H1 (cell line): ENCODE results near the gene UBE2G2. TPM values are rescaled to one million over a fixed set of nuclear protein-coding genes. Genes with fewer than 3 reads are reported as not detected.

Experiments
- BRCA1 ChIP-seq: IDR thresholded peaks from 2 replicates; pipeline ENCODE4 v1.6.1; 2012; ENCODE audit warnings: low read depth, low read length, improper control_type of control experiment
- PHF8 ChIP-seq: fragments of 200-600 bp; sonication (generic); conservative IDR thresholded peaks from 2 replicates; pipeline ENCODE4 v1.7.1; 2012; ENCODE audit warnings: low read depth, mild to moderate bottlenecking, inconsistent platforms, low read length, moderate library complexity
- POLR2AphosphoS5 ChIP-seq: IDR thresholded peaks from 2 replicates; pipeline ENCODE4 v1.6.1; 2011; ENCODE audit warnings: low read depth, low read length
- SIX5 ChIP-seq: IDR thresholded peaks from 2 replicates; pipeline ENCODE4 v1.6.1; 2011; ENCODE audit warnings: mild to moderate bottlenecking, low read depth, low read length
- SP2 ChIP-seq: IDR thresholded peaks from 2 replicates; pipeline ENCODE4 v1.6.1; 2012; ENCODE audit warnings: mild to moderate bottlenecking, low read length, inconsistent platforms
- polyA plus RNA-seq, 7 experiments: library from polyadenylated mRNA; depleted of rRNA in 3 of 7; stranded (reverse) in 5 of 7; unstranded in 2 of 7; fragments of >200 nt in 5 of 7; fragments of 200-250 nt in 2 of 7; gene quantifications; 1 replicate in 5 of 7; 2 replicates in 1 of 7; 4 replicates in 1 of 7; pipeline versions ENCODE4 v1.2.1 to v1.2.3, GENCODE V29; 2011 to 2013; ENCODE audit warnings: missing spikeins in 2 of 7, mixed read lengths in 2 of 7
- total RNA-seq: library from RNA; stranded (reverse); fragmentation: NEBNext Ultra II Directional; extraction: Animal tissue kit (Norgen Biotek cat#: 25700); gene quantifications from 2 replicates; pipeline ENCODE4 v1.2.1, GENCODE V29; 2021

Gene UBE2G2
- total and polyA plus RNA-seq, 2 of the 8 experiments (the other 6 are each of a cell fraction or from before 2014, with no cell fraction given), result 96.3 to 101 TPM

DNA sequence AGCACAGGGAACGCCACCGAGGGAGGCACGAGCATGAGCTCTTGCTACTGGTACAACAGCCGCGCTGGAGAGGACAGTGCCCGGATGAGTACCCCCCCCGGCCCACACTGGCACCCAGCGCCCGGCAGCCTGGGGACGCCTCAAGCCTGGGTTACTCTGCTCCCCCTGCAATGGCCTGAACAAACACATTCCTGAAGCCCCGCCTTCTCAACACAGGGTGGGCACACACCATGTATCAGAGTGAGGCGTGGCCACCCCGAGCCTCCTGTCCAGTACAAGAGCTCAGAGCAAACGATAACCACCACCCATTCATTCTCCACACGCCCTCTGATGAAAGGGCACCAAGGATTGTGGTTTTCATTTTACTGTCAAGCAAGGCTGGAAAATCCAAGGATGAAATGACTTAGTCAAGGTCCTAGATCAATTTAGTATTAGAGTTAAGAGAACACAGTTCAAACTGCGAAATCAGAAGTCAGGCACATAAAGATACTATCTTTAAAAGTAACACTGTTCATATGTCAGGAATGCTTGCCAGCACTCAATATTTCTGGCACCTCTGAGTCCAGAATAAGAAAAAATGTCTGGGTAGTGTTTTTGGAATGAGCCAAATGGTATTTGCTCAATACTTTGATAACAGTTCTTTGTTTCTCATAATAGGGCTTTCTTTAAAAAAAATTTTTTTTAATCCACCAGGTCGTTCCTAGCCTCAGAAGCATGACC is 22.0 kb downstream of the UBE2G2 start (continued):
- TF ChIP-seq POLR2AphosphoS5 (no peak), BRCA1 (no peak), SIX5 (no peak), PHF8 (no peak), SP2 (no peak)
- TF ChIP-seq, all 59 proteins: peak for 0
